Measurements from ENCODE around the gene ZNF496.

DNA sequence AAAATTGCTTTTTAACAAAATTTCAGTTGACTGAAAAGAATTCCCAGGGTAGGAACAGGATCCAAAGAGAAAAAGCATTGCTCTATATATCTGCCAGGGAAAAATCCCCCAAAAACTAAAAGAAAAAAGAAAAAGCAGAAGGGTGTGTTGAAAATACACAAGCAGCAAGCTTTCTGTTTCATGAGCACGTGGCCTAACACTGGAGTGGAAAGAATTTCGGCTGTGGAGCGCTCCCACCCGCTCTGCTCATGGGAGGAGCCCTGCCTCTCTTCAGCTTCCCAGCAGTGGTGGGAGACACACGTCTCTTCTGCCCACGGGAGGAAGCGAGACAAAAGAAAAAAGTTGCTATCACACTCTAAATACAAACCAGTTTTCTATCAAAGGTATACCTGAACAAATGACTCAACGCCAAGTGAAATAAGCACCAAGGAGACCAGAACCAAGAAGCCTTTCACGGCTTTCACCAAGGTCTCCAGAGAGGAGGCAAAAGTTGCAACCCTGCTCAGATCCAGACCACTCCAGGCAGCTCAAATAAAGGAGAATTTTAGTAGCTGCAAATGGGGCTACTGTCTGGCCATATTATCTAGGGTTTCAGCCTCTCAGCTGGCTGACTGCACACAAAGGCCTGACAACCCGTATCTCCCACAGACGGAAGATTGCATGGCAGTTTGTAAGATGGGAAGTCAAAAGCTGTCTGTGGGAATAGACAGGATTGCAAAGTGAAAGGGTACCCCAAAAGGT is 29.5 kb upstream of the ZNF496 start:
- TF ChIP-seq SP1 (IDR thresholded peaks at IDR 0.05) (no peak), ARNT (IDR thresholded peaks at IDR 0.05) (no peak), BHLHE40 (IDR thresholded peaks at IDR 0.05; ENCODE audit: borderline replicate concordance) (no peak)
- TF ChIP-seq, protein P1, sequence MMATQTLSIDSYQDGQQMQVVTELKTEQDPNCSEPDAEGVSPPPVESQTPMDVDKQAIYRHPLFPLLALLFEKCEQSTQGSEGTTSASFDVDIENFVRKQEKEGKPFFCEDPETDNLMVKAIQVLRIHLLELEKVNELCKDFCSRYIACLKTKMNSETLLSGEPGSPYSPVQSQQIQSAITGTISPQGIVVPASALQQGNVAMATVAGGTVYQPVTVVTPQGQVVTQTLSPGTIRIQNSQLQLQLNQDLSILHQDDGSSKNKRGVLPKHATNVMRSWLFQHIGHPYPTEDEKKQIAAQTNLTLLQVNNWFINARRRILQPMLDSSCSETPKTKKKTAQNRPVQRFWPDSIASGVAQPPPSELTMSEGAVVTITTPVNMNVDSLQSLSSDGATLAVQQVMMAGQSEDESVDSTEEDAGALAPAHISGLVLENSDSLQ (IDR thresholded peaks at IDR 0.05) = no peak
